ENCODE measurements around the gene CAPN15.
"Not testable (repeated sequence)": the region's sequence is repeated elsewhere in the genome, so short reads cannot be mapped to it uniquely, and the experiment has no call there.

CAPN15 gene

GRCh38 chr16:592518-593306 lies 65.2 kb downstream of the CAPN15 start:
- Histone ChIP-seq H3K4me1 (ENCODE audit: control insufficient read depth in 2 of 2, insufficient read depth in 2 of 2, low read length in 2 of 2) (peaks cover 51 to 54% of the 10 kb centered on the region in 2 donors), H3K9ac (ENCODE audit: low read depth in 1 of 2, low read length in 2 of 2) (peak overlapping the region; percentile 66 to 98), H3K4me3 (ENCODE audit: low read length in 2 of 2) (peak overlapping the region; percentile 41 to 61), H3K27me3 (ENCODE audit: control insufficient read depth in 2 of 2, insufficient read depth in 2 of 2, low read length in 2 of 2) (no peaks in the 10 kb centered on the region), H3K27ac (ENCODE audit: low read depth in 2 of 2, low read length in 2 of 2) (peak overlapping the region; percentile 92 to 96), H3K9me3 (ENCODE audit: control insufficient read depth in 2 of 2, low read length in 2 of 2) (no peaks in the 10 kb centered on the region), H3K36me3 (ENCODE audit: control insufficient read depth in 2 of 2, insufficient read depth in 2 of 2, low read length in 2 of 2) (peaks cover 0 to 9% of the 10 kb centered on the region in 2 donors)

- no peaks in the 10 kb centered on the region for H3K27me3 ChIP-seq (ENCODE audit: control insufficient read depth in 2 of 2, insufficient read depth in 2 of 2, low read length in 2 of 2)
- H3K9me3 ChIP-seq (ENCODE audit: control insufficient read depth in 2 of 2, low read length in 2 of 2): no peaks in the 10 kb centered on the region
- peaks cover 46 to 47% of the 10 kb centered on the region in 2 donors for H3K4me1 ChIP-seq (ENCODE audit: control insufficient read depth in 2 of 2, insufficient read depth in 2 of 2, low read length in 2 of 2)
- peak overlapping the region; percentile 92 to 96 for H3K27ac ChIP-seq (ENCODE audit: low read depth in 2 of 2, low read length in 2 of 2)
- peaks cover 0 to 9% of the 10 kb centered on the region in 2 donors for H3K36me3 ChIP-seq (ENCODE audit: control insufficient read depth in 2 of 2, insufficient read depth in 2 of 2, low read length in 2 of 2)
- H3K4me3 ChIP-seq (ENCODE audit: low read length in 2 of 2): peak overlapping the region; percentile 54 to 61
- peak overlapping the region; percentile 66 to 98 for H3K9ac ChIP-seq (ENCODE audit: low read depth in 1 of 2, low read length in 2 of 2)
Measured at GRCh38 chr16:593406-593805, 65.9 kb downstream of the CAPN15 start.

- no peaks in the 10 kb centered on the region for H3K27me3 ChIP-seq (ENCODE audit: control insufficient read depth in 2 of 2, insufficient read depth in 2 of 2, low read length in 2 of 2)
- H3K9ac ChIP-seq (ENCODE audit: low read depth in 1 of 2, low read length in 2 of 2): peak overlapping the region; percentile 63 to 98
- peak overlapping the region; percentile 92 to 96 for H3K27ac ChIP-seq (ENCODE audit: low read depth in 2 of 2, low read length in 2 of 2)
- peak overlapping the region; percentile 54 to 61 for H3K4me3 ChIP-seq (ENCODE audit: low read length in 2 of 2)
- peaks cover 0 to 12% of the 10 kb centered on the region in 2 donors for H3K36me3 ChIP-seq (ENCODE audit: control insufficient read depth in 2 of 2, insufficient read depth in 2 of 2, low read length in 2 of 2)
- H3K9me3 ChIP-seq (ENCODE audit: control insufficient read depth in 2 of 2, low read length in 2 of 2): no peaks in the 10 kb centered on the region
- H3K4me1 ChIP-seq (ENCODE audit: control insufficient read depth in 2 of 2, insufficient read depth in 2 of 2, low read length in 2 of 2): peaks cover 43 to 49% of the 10 kb centered on the region in 2 donors
Measured at GRCh38 chr16:593807-594206, 66.3 kb downstream of the CAPN15 start.

GRCh38 chr16:595094-595528 lies 67.6 kb downstream of the CAPN15 start:
- H3K27me3 ChIP-seq (ENCODE audit: control insufficient read depth in 2 of 2, insufficient read depth in 2 of 2, low read length in 2 of 2): no peaks in the 10 kb centered on the region
- no peaks in the 10 kb centered on the region for H3K9me3 ChIP-seq (ENCODE audit: control insufficient read depth in 2 of 2, low read length in 2 of 2)
- peaks cover 43 to 55% of the 10 kb centered on the region in 2 donors for H3K4me1 ChIP-seq (ENCODE audit: control insufficient read depth in 2 of 2, insufficient read depth in 2 of 2, low read length in 2 of 2)
- H3K4me3 ChIP-seq (ENCODE audit: low read length in 2 of 2): no peak overlapping the region
- H3K27ac ChIP-seq (ENCODE audit: low read depth in 2 of 2, low read length in 2 of 2): no peak overlapping the region
- H3K9ac ChIP-seq (ENCODE audit: low read depth in 1 of 2, low read length in 2 of 2): peak overlapping the region in 1 of 2 donors; percentile 24
- peaks cover 0 to 18% of the 10 kb centered on the region in 2 donors for H3K36me3 ChIP-seq (ENCODE audit: control insufficient read depth in 2 of 2, insufficient read depth in 2 of 2, low read length in 2 of 2)

GRCh38 chr16:595942-596735 lies 68.6 kb downstream of the CAPN15 start:
- Histone ChIP-seq H3K27me3 (ENCODE audit: control insufficient read depth in 2 of 2, insufficient read depth in 2 of 2, low read length in 2 of 2) (no peaks in the 10 kb centered on the region), H3K36me3 (ENCODE audit: control insufficient read depth in 2 of 2, insufficient read depth in 2 of 2, low read length in 2 of 2) (peaks cover 0 to 18% of the 10 kb centered on the region in 2 donors), H3K4me3 (ENCODE audit: low read length in 2 of 2) (no peak overlapping the region), H3K27ac (ENCODE audit: low read depth in 2 of 2, low read length in 2 of 2) (no peak overlapping the region), H3K9me3 (ENCODE audit: control insufficient read depth in 2 of 2, low read length in 2 of 2) (no peaks in the 10 kb centered on the region), H3K4me1 (ENCODE audit: control insufficient read depth in 2 of 2, insufficient read depth in 2 of 2, low read length in 2 of 2) (peaks cover 33 to 48% of the 10 kb centered on the region in 2 donors), H3K9ac (ENCODE audit: low read depth in 1 of 2, low read length in 2 of 2) (no peak overlapping the region)

- peaks cover 31 to 45% of the 10 kb centered on the region in 2 donors for H3K4me1 ChIP-seq (ENCODE audit: control insufficient read depth in 2 of 2, insufficient read depth in 2 of 2, low read length in 2 of 2)
- no peaks in the 10 kb centered on the region for H3K9me3 ChIP-seq (ENCODE audit: control insufficient read depth in 2 of 2, low read length in 2 of 2)
Measured at GRCh38 chr16:596736-597060, 69.2 kb downstream of the CAPN15 start.

GRCh38 chr16:597655-598054 lies 70.1 kb downstream of the CAPN15 start:
- Histone ChIP-seq H3K36me3 (ENCODE audit: control insufficient read depth in 2 of 2, insufficient read depth in 2 of 2, low read length in 2 of 2) (peaks cover 0 to 18% of the 10 kb centered on the region in 2 donors), H3K4me1 (ENCODE audit: control insufficient read depth in 2 of 2, insufficient read depth in 2 of 2, low read length in 2 of 2) (peaks cover 21 to 35% of the 10 kb centered on the region in 2 donors)
- not testable (repeated sequence) for H3K9ac ChIP-seq (ENCODE audit: low read depth in 1 of 2, low read length in 2 of 2); H3K9me3 ChIP-seq (ENCODE audit: control insufficient read depth in 2 of 2, low read length in 2 of 2); H3K27me3 ChIP-seq (ENCODE audit: control insufficient read depth in 2 of 2, insufficient read depth in 2 of 2, low read length in 2 of 2); H3K4me3 ChIP-seq (ENCODE audit: low read length in 2 of 2); H3K27ac ChIP-seq (ENCODE audit: low read depth in 2 of 2, low read length in 2 of 2)

More at GRCh38 chr16:596736-597060, 69.2 kb downstream of the CAPN15 start:
- H3K27me3 ChIP-seq (ENCODE audit: control insufficient read depth in 2 of 2, insufficient read depth in 2 of 2, low read length in 2 of 2): no peaks in the 10 kb centered on the region
- H3K27ac ChIP-seq (ENCODE audit: low read depth in 2 of 2, low read length in 2 of 2): no peak overlapping the region
- H3K4me3 ChIP-seq (ENCODE audit: low read length in 2 of 2): no peak overlapping the region
- H3K36me3 ChIP-seq (ENCODE audit: control insufficient read depth in 2 of 2, insufficient read depth in 2 of 2, low read length in 2 of 2): peaks cover 0 to 18% of the 10 kb centered on the region in 2 donors
- no peak overlapping the region for H3K9ac ChIP-seq (ENCODE audit: low read depth in 1 of 2, low read length in 2 of 2)

- H3K36me3 ChIP-seq (ENCODE audit: control insufficient read depth in 2 of 2, insufficient read depth in 2 of 2, low read length in 2 of 2): peaks cover 0 to 18% of the 10 kb centered on the region in 2 donors
- H3K27me3 ChIP-seq (ENCODE audit: control insufficient read depth in 2 of 2, insufficient read depth in 2 of 2, low read length in 2 of 2): no peaks in the 10 kb centered on the region
Measured at GRCh38 chr16:598823-599739, 71.6 kb downstream of the CAPN15 start.

GRCh38 chr16:600781-601180 lies 73.3 kb downstream of the CAPN15 start:
- H3K27ac ChIP-seq (ENCODE audit: low read depth in 2 of 2, low read length in 2 of 2): no peak overlapping the region
- peaks cover 0 to 9% of the 10 kb centered on the region in 2 donors for H3K4me1 ChIP-seq (ENCODE audit: control insufficient read depth in 2 of 2, insufficient read depth in 2 of 2, low read length in 2 of 2)
- no peaks in the 10 kb centered on the region for H3K9me3 ChIP-seq (ENCODE audit: control insufficient read depth in 2 of 2, low read length in 2 of 2)
- no peaks in the 10 kb centered on the region for H3K27me3 ChIP-seq (ENCODE audit: control insufficient read depth in 2 of 2, insufficient read depth in 2 of 2, low read length in 2 of 2)
- no peak overlapping the region for H3K4me3 ChIP-seq (ENCODE audit: low read length in 2 of 2)
- peaks cover 0 to 18% of the 10 kb centered on the region in 2 donors for H3K36me3 ChIP-seq (ENCODE audit: control insufficient read depth in 2 of 2, insufficient read depth in 2 of 2, low read length in 2 of 2)
- H3K9ac ChIP-seq (ENCODE audit: low read depth in 1 of 2, low read length in 2 of 2): no peak overlapping the region

More at GRCh38 chr16:598823-599739, 71.6 kb downstream of the CAPN15 start:
- no peak overlapping the region for H3K9ac ChIP-seq (ENCODE audit: low read depth in 1 of 2, low read length in 2 of 2)
- peak overlapping the region in 1 of 2 donors; percentile 52 for H3K27ac ChIP-seq (ENCODE audit: low read depth in 2 of 2, low read length in 2 of 2)
- peaks cover 8 to 22% of the 10 kb centered on the region in 2 donors for H3K4me1 ChIP-seq (ENCODE audit: control insufficient read depth in 2 of 2, insufficient read depth in 2 of 2, low read length in 2 of 2)
- H3K9me3 ChIP-seq (ENCODE audit: control insufficient read depth in 2 of 2, low read length in 2 of 2): no peaks in the 10 kb centered on the region
- no peak overlapping the region for H3K4me3 ChIP-seq (ENCODE audit: low read length in 2 of 2)

Measured in mucosa of rectum (tissue), 2 donors.